Activated CD8-positive, alpha-beta T cell treated with anti-CD3 and anti-CD28 coated beads for 36 hours (primary cell): Measurements from ENCODE around the gene L3MBTL4. TPM values are rescaled to one million over a fixed set of nuclear protein-coding genes. Genes with fewer than 3 reads are reported as not detected.

Experiments
- ATAC-seq: fragments of 200-7000 bp; cut with Tn5 transposase; one replicate; pipeline ENCODE4 v1.10.0; 2021; ENCODE audit warnings: mild to moderate bottlenecking, moderate library complexity
- CTCF ChIA-PET: fragments of 350-600 bp; sonication (Branson Sonifier 250); formaldehyde crosslinking; loops from one replicate; lab custom pipeline; 2021; ENCODE audit warnings: antibody characterized with exemption; lab: Charles Lee
- POLR2A ChIA-PET: fragments of 350-600 bp; sonication (Branson Sonifier 250); formaldehyde crosslinking; loops from one replicate; lab custom pipeline; 2021; ENCODE audit warnings: antibody characterized with exemption; lab: Charles Lee
- DNase-seq: peaks from one replicate; pipeline ENCODE4 v3.0.0-alpha.2; 2020
- H3K27ac Mint-ChIP-seq: one replicate; pipeline ENCODE4 v1.8.0; 2021; ENCODE audit warnings: mild to moderate bottlenecking, mixed read lengths
- H3K27me3 Mint-ChIP-seq: one replicate; pipeline ENCODE4 v1.8.0; 2021; ENCODE audit warnings: mixed read lengths
- H3K36me3 Mint-ChIP-seq: one replicate; pipeline ENCODE4 v1.8.0; 2021; ENCODE audit warnings: low read depth, mixed read lengths
- H3K4me1 Mint-ChIP-seq: one replicate; pipeline ENCODE4 v1.8.0; 2021; ENCODE audit warnings: low read depth, mixed read lengths
- H3K4me3 Mint-ChIP-seq: one replicate; pipeline ENCODE4 v1.8.0; 2021; ENCODE audit warnings: mild to moderate bottlenecking, moderate library complexity, mixed read lengths
- H3K9me3 Mint-ChIP-seq: one replicate; pipeline ENCODE4 v1.8.0; 2021; ENCODE audit warnings: mixed read lengths
- CTCF ChIP-seq: fragments of 200-600 bp; IDR thresholded peaks from one replicate; pipeline ENCODE4 v1.8.0; 2022; ENCODE audit warnings: antibody characterized with exemption, mild to moderate bottlenecking
- intact Hi-C: fragments of 100-400 bp; cut with micrococcal nuclease; formaldehyde crosslinking; loops from one replicate; pipeline ENCODE4 v1.10.0; 2022
- total RNA-seq, 2 experiments: library from RNA; stranded (reverse); gene quantifications; one replicate each; pipeline ENCODE4 v1.2.3, GENCODE V29; 2021

L3MBTL4 gene
- total RNA-seq, 2 experiments from 2014 or later, result not detected

- H3K27ac Mint-ChIP-seq, result no peak overlapping the region
- ChIA-PET POLR2A (no interaction called here), CTCF (no interaction called here)
- TF ChIP-seq CTCF, result no peak
- H3K9me3 Mint-ChIP-seq, result peaks cover 6% of the 10 kb centered on the region
- no peaks in the 10 kb centered on the region for H3K27me3 Mint-ChIP-seq
- intact Hi-C loops, result no loop called here
- H3K4me3 Mint-ChIP-seq, result no peak overlapping the region
- H3K36me3 Mint-ChIP-seq, result no peaks in the 10 kb centered on the region
- ATAC-seq (no peak), DNase-seq (no peak)
- no peaks in the 10 kb centered on the region for H3K4me1 Mint-ChIP-seq
Measured at GRCh38 chr18:6357668-6358067, 57.0 kb downstream of the L3MBTL4 start.

GRCh38 chr18:6355789-6356589, 58.7 kb downstream of the L3MBTL4 start:
- intact Hi-C loops, result no loop called here
- Mint-ChIP-seq H3K4me1 (no peaks in the 10 kb centered on the region), H3K9me3 (peaks cover 6% of the 10 kb centered on the region), H3K36me3 (no peaks in the 10 kb centered on the region), H3K27ac (no peak overlapping the region), H3K4me3 (no peak overlapping the region), H3K27me3 (no peaks in the 10 kb centered on the region)
- CTCF ChIA-PET, result no interaction called here
- ATAC-seq, result peak; percentile 30
- TF ChIP-seq CTCF, result no peak
- POLR2A ChIA-PET, result no interaction called here
- DNase-seq, result no peak

- Mint-ChIP-seq H3K36me3 (no peaks in the 10 kb centered on the region), H3K4me1 (no peaks in the 10 kb centered on the region), H3K9me3 (peaks cover 6% of the 10 kb centered on the region), H3K4me3 (no peak overlapping the region), H3K27me3 (no peaks in the 10 kb centered on the region), H3K27ac (no peak overlapping the region)
- ChIA-PET CTCF (no interaction called here), POLR2A (no interaction called here)
- ATAC-seq (no peak), DNase-seq (no peak)
- no peak for TF ChIP-seq CTCF
- intact Hi-C loops, result no loop called here
Measured at GRCh38 chr18:6352275-6352674, 62.4 kb downstream of the L3MBTL4 start.

GRCh38 chr18:6342990-6343389, 71.7 kb downstream of the L3MBTL4 start:
- no peak for TF ChIP-seq CTCF
- ATAC-seq (no peak), DNase-seq (no peak)
- H3K36me3 Mint-ChIP-seq, result no peaks in the 10 kb centered on the region
- H3K4me3 Mint-ChIP-seq, result no peak overlapping the region
- ChIA-PET CTCF (no interaction called here), POLR2A (no interaction called here)
- no peaks in the 10 kb centered on the region for H3K27me3 Mint-ChIP-seq
- intact Hi-C loops, result no loop called here
- no peak overlapping the region for H3K27ac Mint-ChIP-seq
- peaks cover 16% of the 10 kb centered on the region for H3K9me3 Mint-ChIP-seq
- H3K4me1 Mint-ChIP-seq, result no peaks in the 10 kb centered on the region

GRCh38 chr18:6341709-6342108, 73.0 kb downstream of the L3MBTL4 start:
- H3K27me3 Mint-ChIP-seq, result no peaks in the 10 kb centered on the region
- no peak overlapping the region for H3K4me3 Mint-ChIP-seq
- H3K9me3 Mint-ChIP-seq, result peaks cover 17% of the 10 kb centered on the region
- H3K36me3 Mint-ChIP-seq, result no peaks in the 10 kb centered on the region
- CTCF ChIA-PET, result no interaction called here
- ATAC-seq (no peak), DNase-seq (no peak)
- no peaks in the 10 kb centered on the region for H3K4me1 Mint-ChIP-seq
- TF ChIP-seq CTCF, result no peak
- intact Hi-C loops, result no loop called here
- POLR2A ChIA-PET, result no interaction called here
- no peak overlapping the region for H3K27ac Mint-ChIP-seq
